ENCODE data around the gene SPINK1.

- TF ChIP-seq CTCF (conservative IDR thresholded peaks at IDR 0.05; ENCODE audit: low read length), result no peak
- no peak for TF ChIP-seq EZH2phosphoT487 (IDR thresholded peaks at IDR 0.05; ENCODE audit: borderline replicate concordance)
Measured at GRCh38 chr5:147842869-147843268, 11.4 kb upstream of the SPINK1 start.

All from Loucy (cell line).